AG09319 (cell line): ENCODE measurements around the gene NR1H3.

Source experiments
- DNase-seq: peaks from one replicate; pipeline ENCODE4 v3.0.0-alpha.2; 2010; ENCODE audit warnings: low read depth; ENCODE audit errors: extremely low read depth
- TF ChIP-seq, protein P1 (sequence below): IDR thresholded peaks from 2 replicates; pipeline ENCODE4 v1.5.1; 2011; ENCODE audit warnings: low read depth, mild to moderate bottlenecking, inconsistent platforms, low read length, moderate library complexity

NR1H3 gene

DNA sequence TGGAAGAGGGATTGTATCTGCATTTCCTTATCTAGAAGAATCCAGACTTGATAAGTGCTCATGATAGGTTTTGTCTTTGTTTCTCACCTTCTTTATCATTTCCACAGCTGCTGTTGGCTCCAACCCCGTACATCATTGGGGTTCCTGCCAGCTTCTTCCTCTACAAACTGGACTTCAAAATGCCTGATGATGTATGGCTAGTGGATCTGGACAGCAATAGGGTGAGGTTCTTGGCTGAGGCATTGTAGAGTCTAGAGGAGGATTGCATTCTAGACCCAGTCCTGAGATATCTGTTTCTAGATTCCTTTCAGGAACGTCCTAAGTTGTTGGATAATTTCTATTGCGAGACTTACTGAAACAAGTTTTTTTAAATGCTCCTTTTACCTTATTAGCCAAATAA is 20.3 kb downstream of the NR1H3 start:
- TF ChIP-seq, protein P1, sequence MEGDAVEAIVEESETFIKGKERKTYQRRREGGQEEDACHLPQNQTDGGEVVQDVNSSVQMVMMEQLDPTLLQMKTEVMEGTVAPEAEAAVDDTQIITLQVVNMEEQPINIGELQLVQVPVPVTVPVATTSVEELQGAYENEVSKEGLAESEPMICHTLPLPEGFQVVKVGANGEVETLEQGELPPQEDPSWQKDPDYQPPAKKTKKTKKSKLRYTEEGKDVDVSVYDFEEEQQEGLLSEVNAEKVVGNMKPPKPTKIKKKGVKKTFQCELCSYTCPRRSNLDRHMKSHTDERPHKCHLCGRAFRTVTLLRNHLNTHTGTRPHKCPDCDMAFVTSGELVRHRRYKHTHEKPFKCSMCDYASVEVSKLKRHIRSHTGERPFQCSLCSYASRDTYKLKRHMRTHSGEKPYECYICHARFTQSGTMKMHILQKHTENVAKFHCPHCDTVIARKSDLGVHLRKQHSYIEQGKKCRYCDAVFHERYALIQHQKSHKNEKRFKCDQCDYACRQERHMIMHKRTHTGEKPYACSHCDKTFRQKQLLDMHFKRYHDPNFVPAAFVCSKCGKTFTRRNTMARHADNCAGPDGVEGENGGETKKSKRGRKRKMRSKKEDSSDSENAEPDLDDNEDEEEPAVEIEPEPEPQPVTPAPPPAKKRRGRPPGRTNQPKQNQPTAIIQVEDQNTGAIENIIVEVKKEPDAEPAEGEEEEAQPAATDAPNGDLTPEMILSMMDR: no peak
- no peak for DNase-seq

DNA sequence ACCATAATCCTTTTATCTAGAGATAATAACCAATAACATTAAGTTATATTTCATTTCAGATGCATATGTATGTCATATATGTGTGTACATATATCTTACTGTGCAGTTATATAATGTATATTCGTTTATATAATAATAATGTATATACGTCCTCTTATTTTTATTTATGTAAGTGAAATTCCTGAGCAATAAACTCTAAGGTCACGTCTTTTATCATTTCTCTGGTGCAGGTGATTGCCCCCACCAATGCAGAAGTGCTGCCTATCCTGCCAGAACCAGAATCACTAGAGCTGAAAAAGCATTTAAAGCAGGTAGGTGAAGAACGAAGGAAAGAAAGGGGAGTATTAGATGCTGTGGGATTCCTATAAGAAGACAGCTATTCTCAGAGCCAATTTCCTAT is 21.0 kb downstream of the NR1H3 start:
- DNase-seq: no peak
- TF ChIP-seq, protein P1: no peak

DNA sequence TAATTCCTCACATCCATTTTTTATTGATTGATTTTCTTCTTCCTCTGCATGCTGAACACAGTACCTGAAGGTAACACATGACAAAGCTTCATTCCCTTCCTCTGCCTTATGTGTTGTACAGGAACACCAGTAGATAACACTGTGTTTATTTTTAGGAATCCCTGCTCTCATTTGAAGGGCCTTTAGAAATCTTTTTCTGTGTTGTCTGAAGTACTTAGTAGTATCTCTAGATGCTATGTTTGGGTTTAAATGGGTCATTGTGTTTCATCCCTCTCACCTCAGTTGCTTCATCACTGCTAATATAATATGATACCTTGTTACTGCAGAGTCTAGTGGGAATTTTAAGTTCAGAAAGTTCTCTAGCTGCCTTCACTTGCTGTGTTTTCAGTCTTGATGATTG is 22.3 kb downstream of the NR1H3 start:
- DNase-seq: no peak
- TF ChIP-seq, protein P1: no peak

DNA sequence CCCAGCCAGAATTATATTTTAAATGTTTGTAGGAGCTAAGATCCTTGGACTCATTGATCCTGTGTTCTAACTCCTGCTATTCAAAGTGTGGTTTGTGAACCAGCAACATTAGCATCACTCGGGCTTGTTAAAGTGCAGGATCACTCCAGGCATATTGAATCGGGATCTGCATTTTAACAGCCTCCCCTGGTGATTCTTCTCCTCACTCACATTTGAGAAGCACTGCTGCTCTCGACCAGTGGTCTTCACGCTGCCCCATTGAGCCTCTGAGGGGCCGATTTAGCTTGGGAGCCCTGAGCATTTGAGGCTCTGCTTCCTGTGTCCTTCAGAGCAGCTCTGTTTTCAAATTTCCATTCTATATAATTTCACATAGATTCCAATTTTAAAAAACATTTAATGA is 23.1 kb downstream of the NR1H3 start:
- no peak for DNase-seq

DNA sequence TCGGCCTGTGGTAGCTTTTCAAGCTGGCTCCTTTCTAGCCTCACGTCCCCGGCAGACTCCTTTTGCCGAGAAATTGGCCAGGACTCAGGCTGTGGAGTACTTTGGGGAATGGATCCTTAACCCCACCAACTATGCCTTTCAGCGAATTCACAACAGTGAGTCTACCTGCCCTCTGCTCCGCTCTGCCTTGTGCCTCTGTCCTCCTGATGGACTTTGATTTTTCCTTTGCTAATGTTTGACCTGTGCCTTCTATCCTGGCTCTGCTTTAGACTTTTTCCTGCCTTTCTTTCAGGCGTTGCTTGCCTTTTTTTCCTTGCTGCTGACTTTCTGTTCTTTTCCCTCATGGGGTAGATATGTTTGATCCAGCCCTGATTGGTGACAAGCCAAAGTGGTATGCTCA is 24.7 kb downstream of the NR1H3 start:
- TF ChIP-seq, protein P1: no peak

More for the DNA sequence above, 23.1 kb downstream of the NR1H3 start:
- TF ChIP-seq, protein P1: no peak

DNA sequence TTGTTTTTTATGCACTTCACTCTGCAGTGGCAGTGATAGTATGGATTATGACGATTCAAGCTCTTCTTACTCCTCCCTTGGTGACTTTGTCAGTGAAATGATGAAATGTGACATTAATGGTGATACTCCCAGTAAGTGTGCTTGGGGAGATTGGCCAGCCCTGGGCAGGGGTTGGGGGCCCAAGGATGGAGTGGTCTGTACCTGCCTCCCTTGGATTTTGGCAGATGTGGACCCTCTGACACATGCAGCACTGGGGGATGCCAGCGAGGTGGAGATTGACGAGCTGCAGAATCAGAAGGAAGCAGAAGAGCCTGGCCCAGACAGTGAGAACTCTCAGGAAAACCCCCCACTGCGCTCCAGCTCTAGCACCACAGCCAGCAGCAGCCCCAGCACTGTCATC is 26.4 kb downstream of the NR1H3 start:
- TF ChIP-seq, protein P1: no peak

More for the DNA sequence above, 24.7 kb downstream of the NR1H3 start:
- DNase-seq: no peak

DNA sequence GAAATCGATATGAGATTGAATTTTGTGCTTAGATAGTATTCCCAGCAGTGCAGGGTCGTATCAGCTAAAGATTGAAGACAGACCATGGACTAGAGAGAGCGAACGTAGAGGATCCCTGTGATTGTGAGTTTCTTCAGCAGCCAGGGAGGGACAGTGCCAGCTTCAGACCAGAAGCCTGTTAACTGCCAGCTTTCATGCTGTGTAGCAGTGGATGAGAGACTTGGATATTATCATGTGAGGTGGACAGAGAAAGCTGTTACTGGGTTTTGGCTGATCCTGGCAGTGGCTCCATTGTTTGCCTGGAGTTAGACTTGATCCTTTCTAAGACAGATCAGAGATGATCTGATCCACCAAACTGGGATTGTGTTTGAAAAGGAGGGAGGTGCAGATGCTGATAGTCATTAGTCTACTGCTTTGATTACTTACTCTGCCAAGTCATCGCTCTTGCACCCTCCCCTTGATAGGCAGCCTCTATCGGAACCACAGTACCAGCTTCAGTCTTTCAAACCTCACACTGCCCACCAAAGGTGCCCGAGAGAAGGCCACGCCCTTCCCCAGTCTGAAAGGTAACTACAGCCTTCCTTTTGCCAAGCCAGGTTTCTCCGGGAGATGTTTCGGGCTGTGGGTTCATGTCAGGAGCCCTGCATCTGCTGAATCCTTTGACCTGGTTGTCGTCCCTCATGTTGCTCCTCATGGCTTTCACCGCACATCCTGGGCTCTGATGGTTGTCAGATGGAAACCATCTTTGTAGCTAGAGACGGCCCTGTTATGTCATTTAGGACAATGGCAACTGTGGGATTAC is 28.4 kb downstream of the NR1H3 start:
- TF ChIP-seq, protein P1: no peak
- no peak for DNase-seq

More for the DNA sequence above, 26.4 kb downstream of the NR1H3 start:
- no peak for DNase-seq
